GM12892 (cell line): ENCODE measurements around the gene PLG.
"Not testable (repeated sequence)": the region's sequence is repeated elsewhere in the genome, so short reads cannot be mapped to it uniquely, and the experiment has no call there.

ENCODE experiments used
- DNase-seq: peaks from one replicate; pipeline ENCODE4 v3.0.0; 2011; ENCODE audit not compliant: insufficient read length
- FAIRE-seq: peaks from 2 replicates; lab custom pipeline; 2011; peaks lifted over from hg19 to GRCh38; lab: Jason Lieb, UNC
- POLR2A ChIP-seq: IDR thresholded peaks from 2 replicates; pipeline ENCODE4 v1.6.1; 2011; ENCODE audit warnings: low read depth, low read length, control low read depth
- POLR2AphosphoS5 ChIP-seq: IDR thresholded peaks from 2 replicates; pipeline ENCODE4 v1.6.1; 2011; ENCODE audit warnings: low read depth, low read length, control low read depth
- TAF1 ChIP-seq: IDR thresholded peaks from 2 replicates; pipeline ENCODE4 v1.6.1; 2011; ENCODE audit warnings: low read depth, mild to moderate bottlenecking, control low read depth, low read length, borderline replicate concordance

Gene PLG

GRCh38 chr6:160685762-160686450, 16.1 kb upstream of the PLG start:
- TF ChIP-seq TAF1 (no peak), POLR2AphosphoS5 (no peak), POLR2A (no peak)
- no peak for DNase-seq
- FAIRE-seq = no peak

- TF ChIP-seq POLR2AphosphoS5 (no peak), POLR2A (no peak), TAF1 (no peak)
- FAIRE-seq = no peak
Observed at GRCh38 chr6:160690458-160690857, 11.6 kb upstream of the PLG start.

DNA sequence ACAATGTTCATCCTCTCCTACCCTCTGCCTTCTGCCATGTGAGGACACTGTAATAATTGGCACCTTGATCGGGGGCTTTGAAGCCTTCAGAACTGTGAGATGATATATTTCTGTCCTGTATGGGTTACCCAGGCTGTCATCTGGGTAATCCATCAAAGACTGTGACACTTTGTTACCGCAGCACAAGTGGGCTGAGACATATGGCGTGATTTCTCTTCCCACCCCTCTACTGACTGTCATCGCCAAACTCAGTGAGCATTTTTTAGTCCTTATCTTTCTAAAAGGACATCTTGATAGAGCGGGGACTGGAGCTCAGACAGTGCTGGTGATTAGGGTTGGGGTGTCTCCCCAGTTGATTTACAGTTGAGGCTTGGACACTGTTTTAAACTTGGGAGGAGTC, 10.4 kb upstream of the PLG start:
- DNase-seq = no peak
- no peak for FAIRE-seq
- TF ChIP-seq TAF1 (no peak), POLR2A (no peak), POLR2AphosphoS5 (no peak)

More at GRCh38 chr6:160690458-160690857, 11.6 kb upstream of the PLG start:
- no peak for DNase-seq

GRCh38 chr6:160692369-160692959, 9.6 kb upstream of the PLG start:
- TF ChIP-seq POLR2A = no peak
- TF ChIP-seq POLR2AphosphoS5 = no peak
- TF ChIP-seq TAF1 = no peak
- no peak for FAIRE-seq
- DNase-seq = no peak

GRCh38 chr6:160695025-160695424, 7.0 kb upstream of the PLG start:
- FAIRE-seq, DNase-seq: not testable (repeated sequence)

DNA sequence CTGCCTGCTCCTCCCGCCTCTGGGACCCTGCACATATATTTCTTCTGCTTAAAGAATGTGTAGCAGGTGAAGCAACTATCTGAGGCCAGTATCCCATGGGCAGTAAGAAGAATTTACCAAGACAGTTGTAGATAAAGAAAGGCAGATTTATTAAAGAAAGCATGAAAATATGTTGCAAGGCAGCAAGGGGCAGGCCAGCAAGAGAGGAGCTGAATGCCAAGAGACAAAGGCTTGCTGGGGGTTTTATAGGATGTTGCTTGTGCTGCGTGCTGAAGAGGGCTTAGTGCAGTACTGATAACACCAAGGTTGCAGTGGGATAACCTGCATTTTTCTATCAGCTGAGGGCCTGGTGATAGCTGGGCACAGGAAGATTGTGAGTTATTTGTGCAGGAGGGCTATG, 6.4 kb upstream of the PLG start:
- FAIRE-seq, DNase-seq: not testable (repeated sequence)

- DNase-seq, FAIRE-seq: not testable (repeated sequence)
Observed at GRCh38 chr6:160696884-160697283, 5.2 kb upstream of the PLG start.

DNA sequence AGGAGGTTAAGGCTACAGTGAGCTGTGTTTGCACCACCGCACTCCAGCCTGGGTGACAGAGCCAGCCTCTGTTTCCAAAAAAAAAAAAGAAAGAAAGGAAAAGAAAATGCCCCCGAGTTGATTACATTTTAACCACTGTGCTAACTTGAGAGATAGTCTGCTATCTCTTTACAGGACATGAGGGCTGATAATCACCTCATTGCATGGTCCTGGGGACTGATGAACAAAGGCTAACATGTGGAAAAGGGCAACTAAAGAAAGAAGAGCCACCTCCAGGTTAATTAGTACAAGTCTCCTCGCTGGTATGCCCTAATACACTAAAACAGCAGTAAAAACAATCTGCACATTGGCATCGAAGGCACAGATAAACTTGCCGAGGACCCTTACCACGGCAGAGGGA, 4.2 kb upstream of the PLG start:
- TF ChIP-seq POLR2AphosphoS5 = no peak
- TF ChIP-seq TAF1 = no peak
- TF ChIP-seq POLR2A = no peak
- DNase-seq (no peak), FAIRE-seq (no peak)

- FAIRE-seq, DNase-seq: not testable (repeated sequence)
Observed at GRCh38 chr6:160704688-160705087, 2.6 kb downstream of the PLG start.

DNA sequence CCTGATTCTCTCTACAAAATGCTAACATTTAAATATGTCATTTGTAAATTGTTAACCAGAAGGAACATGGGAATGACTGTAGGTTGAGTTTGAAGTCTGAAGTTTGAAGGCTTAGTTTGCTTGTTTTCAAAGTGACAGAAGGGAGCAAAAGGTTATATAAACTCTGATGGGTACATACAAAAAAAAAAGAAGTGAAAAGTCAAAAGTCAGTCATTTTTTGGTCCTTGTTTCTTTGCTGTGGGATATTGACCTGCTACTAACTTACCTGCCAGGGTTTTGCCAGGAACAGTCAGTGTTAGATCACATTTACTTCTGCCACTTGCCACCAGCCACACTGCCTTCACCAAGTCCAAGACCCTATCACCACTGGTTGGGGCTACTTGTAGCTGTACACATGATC, 6.9 kb downstream of the PLG start:
- DNase-seq, FAIRE-seq: not testable (repeated sequence)

DNA sequence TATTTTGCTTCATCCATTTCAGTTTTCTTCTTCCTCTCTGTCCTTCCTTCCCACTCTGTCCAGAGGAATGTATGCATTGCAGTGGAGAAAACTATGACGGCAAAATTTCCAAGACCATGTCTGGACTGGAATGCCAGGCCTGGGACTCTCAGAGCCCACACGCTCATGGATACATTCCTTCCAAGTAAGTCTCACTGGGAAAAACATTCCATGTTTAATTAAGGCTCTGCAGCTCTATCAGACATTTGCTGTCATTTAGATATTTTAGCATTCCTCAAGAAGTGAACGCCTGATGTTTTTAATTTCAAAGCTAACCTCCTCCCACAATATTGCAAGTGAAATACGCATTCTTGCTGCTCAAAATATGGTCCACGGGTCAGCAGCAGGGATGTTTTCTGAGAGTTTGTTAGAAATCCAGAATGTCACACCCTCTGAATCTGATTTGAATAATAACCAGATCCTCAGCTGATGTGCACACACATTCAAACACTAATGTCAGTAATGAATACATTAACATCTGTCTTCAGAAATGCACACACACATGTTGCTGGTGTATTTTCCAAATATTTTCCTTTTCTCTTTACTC, 12.8 kb downstream of the PLG start:
- FAIRE-seq = no peak
- TF ChIP-seq POLR2AphosphoS5 = no peak
- no peak for TF ChIP-seq POLR2A
- no peak for TF ChIP-seq TAF1

DNA sequence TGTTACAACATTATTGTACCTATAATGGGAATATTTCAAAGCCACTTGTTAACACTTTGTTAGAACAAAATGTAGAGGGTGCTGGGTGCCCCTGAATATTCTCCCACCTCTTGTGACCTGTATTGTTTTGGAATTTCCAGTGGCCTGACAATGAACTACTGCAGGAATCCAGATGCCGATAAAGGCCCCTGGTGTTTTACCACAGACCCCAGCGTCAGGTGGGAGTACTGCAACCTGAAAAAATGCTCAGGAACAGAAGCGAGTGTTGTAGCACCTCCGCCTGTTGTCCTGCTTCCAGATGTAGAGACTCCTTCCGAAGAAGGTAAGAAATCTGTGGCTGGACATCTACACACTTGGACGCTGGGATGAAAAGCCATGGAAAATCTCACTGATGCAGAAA, 28.9 kb downstream of the PLG start:
- no peak for TF ChIP-seq POLR2AphosphoS5
- TF ChIP-seq POLR2A = no peak
- TF ChIP-seq TAF1 = no peak
- DNase-seq (no peak), FAIRE-seq (no peak)

More for the DNA sequence above, 12.8 kb downstream of the PLG start:
- DNase-seq = no peak

- FAIRE-seq = peak; percentile 96
- DNase-seq = no peak
- TF ChIP-seq POLR2A (no peak), TAF1 (no peak), POLR2AphosphoS5 (no peak)
Observed at GRCh38 chr6:160733050-160733646, 31.1 kb downstream of the PLG start.
